PC-3 (cell line): ENCODE data around the gene PTGIS. TPM values are rescaled to one million over a fixed set of nuclear protein-coding genes. Genes with fewer than 3 reads are reported as not detected.
A peak's percentile ranks its signal among the peaks of the same experiment; 100 is the strongest.

ENCODE experiments used
- ATAC-seq: fragments of 200-7000 bp; cut with Tn5 transposase; 2 replicates; pipeline ENCODE4 v1.9.1; 2020; ENCODE audit warnings: mild to moderate bottlenecking, moderate library complexity
- BruUV-seq: library from RNA; stranded (reverse); fragments of 400-500 nt; replicated peaks from 2 replicates; lab custom pipeline; 2021; lab: Mats Ljungman, UMichigan
- CTCF ChIA-PET: fragments of 300-600 bp; sonication (Branson Sonifier 250); formaldehyde crosslinking; loops from one replicate; lab custom pipeline; 2022; ENCODE audit warnings: antibody characterized with exemption; lab: Charles Lee
- POLR2A ChIA-PET: fragments of 300-600 bp; sonication (Branson Sonifier 250); formaldehyde crosslinking; loops from one replicate; lab custom pipeline; 2022; ENCODE audit warnings: antibody characterized with exemption; ENCODE audit not compliant: unreplicated experiment; lab: Charles Lee
- DNase-seq: peaks from one replicate; pipeline ENCODE4 v3.0.0-alpha.2; 2015
- H2AFZ ChIP-seq: fragments of 300-600 bp; sonication (generic); 2 replicates; pipeline ENCODE4 v1.6.0; 2016; ENCODE audit warnings: antibody characterized with exemption, low read length
- H3F3A ChIP-seq: fragments of 300-600 bp; sonication (generic); one replicate; pipeline ENCODE4 v1.6.0; 2017; ENCODE audit warnings: antibody characterized with exemption, low read length, control low read depth, mild to moderate bottlenecking; ENCODE audit not compliant: unreplicated experiment
- H3K27ac ChIP-seq: fragments of 300-600 bp; sonication (generic); 2 replicates; pipeline ENCODE4 v1.5.1; 2016; ENCODE audit warnings: mild to moderate bottlenecking, low read length
- H3K27me3 ChIP-seq: fragments of 300-600 bp; sonication (generic); 2 replicates; pipeline ENCODE4 v1.6.1; 2016; ENCODE audit warnings: low read length, mixed read lengths
- H3K36me3 ChIP-seq: fragments of 300-600 bp; sonication (generic); 2 replicates; pipeline ENCODE4 v1.6.1; 2016; ENCODE audit warnings: low read depth, mixed run types, low read length, mixed read lengths
- H3K4me1 ChIP-seq: fragments of 300-600 bp; sonication (generic); 2 replicates; pipeline ENCODE4 v1.5.1; 2016; ENCODE audit warnings: low read length; ENCODE audit not compliant: insufficient read depth
- H3K4me2 ChIP-seq: fragments of 300-600 bp; sonication (generic); 2 replicates; pipeline ENCODE4 v1.6.0; 2016; ENCODE audit warnings: low read length
- H3K4me3 ChIP-seq: fragments of 300-600 bp; sonication (generic); 2 replicates; pipeline ENCODE4 v1.5.1; 2016; ENCODE audit warnings: mild to moderate bottlenecking, low read length, mixed read lengths
- H3K79me2 ChIP-seq: fragments of 300-600 bp; sonication (generic); 2 replicates; pipeline ENCODE4 v1.6.1; 2017; ENCODE audit warnings: low read length, mixed read lengths
- H3K9ac ChIP-seq: fragments of 300-600 bp; sonication (generic); 2 replicates; pipeline ENCODE4 v1.6.0; 2016; ENCODE audit warnings: mild to moderate bottlenecking, low read length
- H3K9me2 ChIP-seq: fragments of 300-600 bp; sonication (generic); replicated peaks from 2 replicates; pipeline ENCODE4 v1.6.1; 2016; ENCODE audit warnings: mixed run types, low read length, mixed read lengths
- H3K9me3 ChIP-seq: fragments of 300-600 bp; sonication (generic); 2 replicates; pipeline ENCODE4 v1.6.1; 2016; ENCODE audit warnings: low read length, mixed read lengths
- H4K20me1 ChIP-seq: fragments of 300-600 bp; sonication (generic); 2 replicates; pipeline ENCODE4 v1.6.1; 2016; ENCODE audit warnings: low read length, mixed read lengths
- EZH2 ChIP-seq: fragments of 300-600 bp; sonication (generic); IDR thresholded peaks from one replicate; pipeline ENCODE4 v1.6.1; 2017; ENCODE audit warnings: antibody characterized with exemption, mild to moderate bottlenecking, low read length; ENCODE audit not compliant: unreplicated experiment
- EZH2phosphoT487 ChIP-seq: fragments of 300-600 bp; sonication (generic); IDR thresholded peaks from 2 replicates; pipeline ENCODE4 v1.6.1; 2018; ENCODE audit warnings: mild to moderate bottlenecking, antibody characterized with exemption, low read length, borderline replicate concordance
- intact Hi-C: fragments of 100-400 bp; cut with micrococcal nuclease; formaldehyde crosslinking; loops from 2 replicates; pipeline ENCODE4 v1.9.0; 2023
- total RNA-seq: library from RNA; depleted of rRNA; stranded (reverse); fragments of >200 nt; gene quantifications from 2 replicates; pipeline ENCODE4 v1.2.3, GENCODE V29; 2014
- TF ChIP-seq, protein P1 (sequence below): fragments of 300-600 bp; sonication (generic); conservative IDR thresholded peaks from 2 replicates; pipeline ENCODE4 v1.5.1; 2017; ENCODE audit warnings: antibody characterized with exemption, low read depth, mild to moderate bottlenecking, low read length

PTGIS gene
- total RNA-seq, 1 experiment from 2014 or later = 0.18 TPM

DNA sequence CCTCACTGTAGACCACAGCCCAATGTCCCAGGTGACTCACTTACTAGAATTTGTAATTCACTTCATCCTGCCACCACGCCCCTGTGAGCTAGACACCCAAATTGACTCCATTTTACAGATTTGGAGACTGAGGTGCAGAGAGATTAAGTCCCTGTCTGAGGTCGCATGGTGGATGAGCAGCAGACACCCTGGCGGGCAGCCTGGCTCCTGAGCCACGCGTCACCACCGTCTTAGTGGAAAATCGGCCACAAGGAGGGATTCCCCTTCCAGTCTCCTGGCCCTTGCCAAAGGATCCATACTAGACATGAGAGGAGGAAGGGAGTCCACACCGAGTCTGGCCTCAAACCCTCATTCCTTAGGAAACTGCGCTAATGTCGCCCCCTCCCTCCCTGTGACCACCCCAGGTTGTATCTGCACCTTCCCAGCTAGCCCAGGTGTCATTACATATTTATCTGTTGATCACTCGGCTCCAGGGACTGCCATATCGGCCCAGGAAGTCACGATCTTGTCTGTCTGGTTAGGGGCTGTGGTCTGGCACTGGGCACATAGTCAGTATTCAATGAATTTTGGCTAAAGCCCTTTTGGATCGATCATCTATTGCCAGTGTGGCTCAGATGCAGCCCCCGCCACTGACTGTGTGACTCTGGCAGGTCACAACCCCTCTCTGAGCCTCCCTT, 25.7 kb upstream of the PTGIS start:
- peak; percentile 64 for DNase-seq
- TF ChIP-seq EZH2 (no peak), EZH2phosphoT487 (no peak)
- TF ChIP-seq, protein P1, sequence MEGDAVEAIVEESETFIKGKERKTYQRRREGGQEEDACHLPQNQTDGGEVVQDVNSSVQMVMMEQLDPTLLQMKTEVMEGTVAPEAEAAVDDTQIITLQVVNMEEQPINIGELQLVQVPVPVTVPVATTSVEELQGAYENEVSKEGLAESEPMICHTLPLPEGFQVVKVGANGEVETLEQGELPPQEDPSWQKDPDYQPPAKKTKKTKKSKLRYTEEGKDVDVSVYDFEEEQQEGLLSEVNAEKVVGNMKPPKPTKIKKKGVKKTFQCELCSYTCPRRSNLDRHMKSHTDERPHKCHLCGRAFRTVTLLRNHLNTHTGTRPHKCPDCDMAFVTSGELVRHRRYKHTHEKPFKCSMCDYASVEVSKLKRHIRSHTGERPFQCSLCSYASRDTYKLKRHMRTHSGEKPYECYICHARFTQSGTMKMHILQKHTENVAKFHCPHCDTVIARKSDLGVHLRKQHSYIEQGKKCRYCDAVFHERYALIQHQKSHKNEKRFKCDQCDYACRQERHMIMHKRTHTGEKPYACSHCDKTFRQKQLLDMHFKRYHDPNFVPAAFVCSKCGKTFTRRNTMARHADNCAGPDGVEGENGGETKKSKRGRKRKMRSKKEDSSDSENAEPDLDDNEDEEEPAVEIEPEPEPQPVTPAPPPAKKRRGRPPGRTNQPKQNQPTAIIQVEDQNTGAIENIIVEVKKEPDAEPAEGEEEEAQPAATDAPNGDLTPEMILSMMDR = no peak
- Histone ChIP-seq H3K36me3 (no peaks in the 10 kb centered on the region), H3K9me2 (no peaks in the 10 kb centered on the region), H3K27ac (peak overlapping the region; percentile 69), H3K9me3 (no peaks in the 10 kb centered on the region), H3K27me3 (no peaks in the 10 kb centered on the region), H3K79me2 (no peaks in the 10 kb centered on the region), H3K4me1 (peaks cover 30% of the 10 kb centered on the region), H3K4me3 (peak overlapping the region; percentile 1; the same call in 1 of the 2 replicates), H3K4me2 (peak overlapping the region; percentile 65), H2AFZ (peak overlapping the region; percentile 22), H3K9ac (no peak overlapping the region), H3F3A (no peaks in the 10 kb centered on the region), H4K20me1 (no peaks in the 10 kb centered on the region)
- ChIA-PET POLR2A (no interaction called here), CTCF (no interaction called here)
- no TSS peak for BruUV-seq
- no peak for ATAC-seq
- intact Hi-C loops = no loop called here

DNA sequence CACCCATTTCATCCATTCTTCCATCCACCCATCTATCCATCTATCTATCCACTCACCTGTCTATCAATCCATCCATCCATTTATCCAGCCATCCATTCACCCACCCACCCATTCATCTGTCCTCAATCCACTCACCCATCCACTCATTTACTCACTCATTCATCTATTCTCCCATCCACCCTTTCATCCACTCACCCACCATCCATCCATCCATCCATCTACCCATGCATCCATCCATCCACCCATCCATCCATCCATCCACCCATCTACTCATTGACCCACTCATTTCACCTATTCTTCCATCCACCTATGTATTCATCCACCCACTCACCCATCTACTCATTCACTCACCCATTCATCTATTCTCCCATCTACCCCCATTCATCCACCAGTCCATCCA, 24.2 kb upstream of the PTGIS start:
- TF ChIP-seq EZH2phosphoT487 = no peak
- TF ChIP-seq, protein P1 = no peak
- TF ChIP-seq EZH2 = no peak
- Histone ChIP-seq H4K20me1 (no peaks in the 10 kb centered on the region), H2AFZ (no peak overlapping the region), H3K4me1 (peaks cover 30% of the 10 kb centered on the region), H3K9ac (no peak overlapping the region), H3K9me3 (no peaks in the 10 kb centered on the region), H3K9me2 (no peaks in the 10 kb centered on the region), H3F3A (no peaks in the 10 kb centered on the region), H3K27me3 (no peaks in the 10 kb centered on the region), H3K4me3 (no peak overlapping the region), H3K79me2 (no peaks in the 10 kb centered on the region), H3K27ac (no peak overlapping the region), H3K36me3 (no peaks in the 10 kb centered on the region), H3K4me2 (no peak overlapping the region)
- BruUV-seq = no TSS peak
- POLR2A ChIA-PET = no interaction called here
- ATAC-seq = no peak
- CTCF ChIA-PET = no interaction called here
- intact Hi-C loops = no loop called here
- DNase-seq = no peak

DNA sequence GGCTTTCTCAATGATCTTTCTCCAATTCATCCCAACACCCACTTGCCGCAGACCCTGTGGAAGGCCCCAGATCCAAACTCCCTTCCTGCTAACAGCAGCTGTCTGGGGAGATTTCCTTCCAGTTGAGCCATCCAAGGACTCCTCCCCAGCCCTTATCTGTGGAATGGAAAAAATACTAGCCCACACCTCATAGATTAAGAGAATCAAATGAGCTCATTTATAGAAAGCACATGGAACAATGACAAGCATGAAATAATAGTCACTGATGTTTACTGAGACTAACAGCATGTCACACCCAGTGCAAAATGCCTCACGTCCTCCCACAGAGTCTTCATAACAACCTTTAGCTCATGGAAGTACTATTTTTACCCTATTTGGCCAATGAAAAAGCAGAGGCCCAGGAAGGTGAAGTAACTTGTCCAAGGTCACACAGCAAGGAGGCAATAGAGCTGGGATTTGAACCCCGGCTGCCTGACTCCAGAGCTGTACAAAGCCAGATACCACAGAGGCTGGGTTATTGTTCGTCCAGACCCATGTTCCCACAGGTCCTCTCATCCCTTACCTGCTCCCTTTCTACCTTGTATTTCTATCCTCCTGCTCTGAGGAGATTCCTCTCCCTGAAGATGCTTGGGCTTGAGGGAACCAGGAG, 23.4 kb upstream of the PTGIS start:
- ATAC-seq = no peak; the same call in 1 of the 2 replicates
- no peaks in the 10 kb centered on the region for H3F3A ChIP-seq
- no TSS peak for BruUV-seq
- CTCF ChIA-PET = interaction anchor here (0.6 kb wide), 1 partner anchor 16 kb away, joined by 4 read pairs; no protein-coding TSS in a partner anchor
- no peaks in the 10 kb centered on the region for H3K9me2 ChIP-seq
- peaks cover 30% of the 10 kb centered on the region for H3K4me1 ChIP-seq
- H3K27me3 ChIP-seq = no peaks in the 10 kb centered on the region
- intact Hi-C loops = no loop called here
- POLR2A ChIA-PET = no interaction called here
- no peak overlapping the region for H3K27ac ChIP-seq
- no peak overlapping the region for H2AFZ ChIP-seq
- no peaks in the 10 kb centered on the region for H4K20me1 ChIP-seq
- no peak overlapping the region for H3K9ac ChIP-seq
- TF ChIP-seq EZH2phosphoT487 = no peak
- TF ChIP-seq, protein P1 = no peak
- no peak overlapping the region for H3K4me2 ChIP-seq
- no peak overlapping the region for H3K4me3 ChIP-seq
- no peaks in the 10 kb centered on the region for H3K79me2 ChIP-seq
- DNase-seq = peak; percentile 30
- no peaks in the 10 kb centered on the region for H3K9me3 ChIP-seq
- H3K36me3 ChIP-seq = no peaks in the 10 kb centered on the region
